22Rv1 (cell line): ENCODE results near the gene SOST.
A peak's percentile ranks its signal among the peaks of the same experiment; 100 is the strongest.

Experiments
- H3K27ac ChIP-seq: fragments of 450-650 bp; 2 replicates; pipeline ENCODE4 v1.5.1; 2017
- CTCF ChIP-seq: fragments of 450-650 bp; IDR thresholded peaks from 2 replicates; pipeline ENCODE4 v1.5.1; 2017; ENCODE audit warnings: mild to moderate bottlenecking
- ZFX ChIP-seq: fragments of 450-650 bp; IDR thresholded peaks from 2 replicates; pipeline ENCODE4 v1.6.1; 2017; ENCODE audit warnings: antibody characterized with exemption, borderline replicate concordance

SOST gene

DNA sequence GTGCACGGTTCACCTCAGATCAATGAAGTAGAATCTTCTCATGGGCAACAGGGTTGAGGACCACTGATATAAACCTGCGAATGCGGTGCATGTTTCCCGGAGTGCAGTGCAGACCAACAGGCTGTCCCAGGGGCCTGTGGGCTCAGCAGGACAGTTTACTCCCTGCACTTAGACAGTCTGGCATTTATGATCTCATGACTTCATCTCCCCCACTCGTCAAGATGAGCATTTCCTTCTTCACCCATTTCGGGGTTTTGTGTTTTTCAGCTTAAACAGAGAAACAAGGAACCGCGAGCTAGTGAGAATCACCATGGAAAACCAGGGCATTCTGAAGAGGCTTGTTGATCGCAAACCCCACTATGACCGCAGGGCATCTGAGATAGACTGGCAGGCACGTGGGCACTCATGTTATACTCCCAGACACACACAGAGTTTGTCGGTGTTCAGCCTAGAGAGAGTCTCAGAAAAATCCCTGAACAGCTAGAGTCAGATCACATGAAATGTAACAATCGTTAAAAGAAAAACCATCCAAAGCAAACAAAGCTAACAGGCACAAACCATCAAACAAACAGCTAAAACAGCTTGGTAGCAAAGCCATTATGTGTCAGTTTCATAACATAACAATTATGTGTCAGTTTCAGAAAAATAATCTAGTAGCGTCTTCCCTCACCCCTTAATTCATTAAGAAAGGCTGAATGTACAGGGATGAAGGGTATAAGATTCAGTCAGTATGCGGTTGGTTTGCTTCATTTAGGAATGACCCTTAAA, 24.5 kb upstream of the SOST start:
- H3K27ac ChIP-seq, result no peak overlapping the region
- TF ChIP-seq ZFX, result no peak
- TF ChIP-seq CTCF, result no peak

- no peak for TF ChIP-seq CTCF
- no peak for TF ChIP-seq ZFX
- no peak within 1 kb of the TSS for H3K27ac ChIP-seq
Observed at GRCh38 chr17:43780135-43780534, 21.5 kb upstream of the SOST start, which contains the start of gene CFAP97D1. TSS of gene CFAP97D1 (plus strand) at chr17:43780435. CDS start at chr17:43780463, 28 bp downstream.

- H3K27ac ChIP-seq, result peak overlapping the region; percentile 91
- TF ChIP-seq ZFX, result no peak
- no peak for TF ChIP-seq CTCF
Observed at GRCh38 chr17:43779145-43780125, 20.8 kb upstream of the SOST start.

DNA sequence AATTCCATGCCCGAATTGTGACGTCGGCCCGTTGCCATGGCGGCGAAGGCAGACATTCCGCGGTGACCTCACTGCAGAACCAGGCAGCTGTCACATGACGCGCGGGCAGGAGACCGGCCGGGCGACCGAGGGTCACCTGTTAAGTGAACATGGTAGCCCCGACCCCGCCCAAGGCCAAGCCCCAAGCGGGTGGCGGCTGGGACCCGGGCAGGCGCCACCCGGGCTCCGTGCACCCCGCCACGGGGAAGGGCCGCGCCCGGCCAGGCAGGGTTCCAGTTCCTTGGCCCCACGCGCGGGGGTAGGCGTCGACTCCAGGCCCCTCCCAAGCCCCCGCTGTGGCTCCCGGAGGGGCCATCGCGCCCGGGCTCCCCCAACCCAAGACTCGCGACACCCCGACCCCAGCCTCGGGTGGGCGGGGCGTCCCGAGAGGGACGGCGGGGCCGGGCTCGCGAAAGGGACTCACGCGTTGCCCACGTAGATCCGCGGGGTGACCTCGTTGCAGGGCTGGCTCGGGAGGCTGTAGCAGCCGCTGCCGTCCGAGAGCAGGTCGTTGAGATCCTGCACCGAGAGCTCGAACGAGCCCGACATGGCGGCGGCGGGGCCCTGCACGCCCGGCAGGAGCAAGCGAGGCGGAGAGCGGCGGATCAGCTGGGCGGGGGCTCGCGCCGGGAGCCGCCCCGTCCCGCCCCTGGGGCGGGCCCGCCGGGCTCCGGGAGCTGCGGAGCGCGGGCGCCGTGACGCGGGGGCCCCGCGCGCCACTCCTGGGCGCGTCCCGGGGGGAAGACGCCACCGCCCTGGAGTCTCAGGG, 19.9 kb upstream of the SOST start, which contains the start of gene DUSP3:
DUSP3 (minus strand) TSS at position 641 of the 808 bp plus-strand sequence; CDS start at position 588, 53 bp downstream.
- TF ChIP-seq CTCF (no peak), ZFX (no peak)
- peak within 1 kb of the TSS; percentile 91 for H3K27ac ChIP-seq

GRCh38 chr17:43774304-43775250, 16.0 kb upstream of the SOST start:
- no peak overlapping the region for H3K27ac ChIP-seq
- TF ChIP-seq CTCF (no peak), ZFX (no peak)
